NCI-H1417 (cell line): Measurements from ENCODE around the gene LRP3.

Experiments used
- DNase-seq, 3 experiments: peaks; one replicate each; lab custom pipeline; 2025; lab: John Stamatoyannopoulos, UW

Gene LRP3

GRCh38 chr19:33252971-33253370 is 58.8 kb downstream of the LRP3 start:
- DNase-seq = no peak

DNA sequence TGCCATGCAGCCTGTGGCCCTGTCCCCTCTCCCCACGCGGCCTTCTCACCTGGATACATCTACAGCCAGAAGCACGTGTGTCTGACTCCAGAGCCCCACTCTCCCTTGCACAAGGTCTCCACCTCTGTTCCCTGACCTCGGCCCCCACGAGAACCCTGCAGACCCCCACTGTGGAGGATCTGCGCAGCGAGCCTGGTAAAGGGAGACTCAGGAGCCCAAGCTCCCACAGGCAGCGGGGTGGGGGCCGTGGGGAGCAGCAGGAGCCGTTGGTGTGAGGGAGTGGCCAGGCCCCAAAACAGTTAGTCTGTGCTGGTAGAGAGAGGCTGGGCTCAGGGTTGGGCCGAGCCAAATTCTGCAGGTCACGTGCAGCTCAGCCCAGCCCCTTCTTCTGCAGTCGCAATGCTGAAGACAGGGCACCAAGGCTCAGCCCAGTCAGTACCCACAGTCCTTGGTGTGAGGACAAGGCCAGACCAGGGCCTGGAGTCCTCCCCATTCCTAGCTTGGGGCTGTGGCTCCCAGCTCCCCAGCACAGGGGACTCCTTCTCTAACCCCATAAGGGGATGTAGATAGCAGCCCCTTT is 60.2 kb downstream of the LRP3 start:
- no peak for DNase-seq

GRCh38 chr19:33255781-33256180 is 61.7 kb downstream of the LRP3 start:
- no peak for DNase-seq

DNA sequence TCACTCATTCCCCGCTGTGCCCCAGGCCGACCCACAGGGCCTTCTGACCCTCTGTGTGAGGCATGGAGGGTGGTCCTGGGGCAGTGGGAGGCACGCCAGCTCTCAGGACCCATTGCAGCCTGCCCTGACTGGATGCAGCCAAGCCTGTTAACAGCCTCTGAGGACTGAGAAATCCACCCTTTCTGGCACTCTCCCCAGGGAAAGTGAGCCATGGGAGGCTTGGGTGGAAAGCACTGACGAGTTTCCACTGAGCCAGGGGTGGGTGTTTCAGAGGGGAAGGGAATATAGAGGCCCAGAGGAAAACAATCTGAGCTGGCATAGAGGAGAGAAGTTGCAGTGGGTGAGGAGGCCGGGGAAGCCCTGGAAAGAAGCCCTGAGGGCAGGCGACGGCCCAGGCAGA is 62.1 kb downstream of the LRP3 start:
- no peak for DNase-seq

DNA sequence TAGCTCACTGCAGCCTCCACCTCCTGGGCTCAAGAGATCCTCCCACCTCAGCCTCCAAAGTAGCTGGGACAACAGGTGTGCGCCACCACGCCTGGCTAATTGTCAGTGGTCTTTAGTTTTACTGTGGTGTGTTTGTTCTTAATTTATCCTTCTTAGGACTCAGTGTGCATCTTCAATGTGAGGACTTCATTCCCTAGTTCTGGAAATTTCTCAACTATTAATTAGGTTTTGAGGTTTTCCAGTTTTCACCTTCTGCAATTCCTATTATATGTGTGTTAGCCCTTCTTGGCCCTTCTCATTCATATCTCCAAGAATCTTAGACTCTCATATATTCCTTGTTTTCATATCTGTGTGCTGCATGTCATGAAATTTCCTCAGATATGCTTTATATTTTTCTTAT is 63.7 kb downstream of the LRP3 start:
- DNase-seq = no peak
